Progenitor cell of endocrine pancreas (in vitro differentiated cells): ENCODE results near the gene RARA. TPM values are rescaled to one million over a fixed set of nuclear protein-coding genes. Genes with fewer than 3 reads are reported as not detected.
A peak's percentile ranks its signal among the peaks of the same experiment; 100 is the strongest.

Experiments
- DNase-seq: peaks from one replicate; pipeline ENCODE4 v3.0.0; 2021; ENCODE audit warnings: low spot score; ENCODE audit not compliant: unreplicated experiment
- H3K27ac Mint-ChIP-seq: 2 replicates; pipeline ENCODE4 v1.8.0; 2021; ENCODE audit warnings: mild to moderate bottlenecking, moderate library complexity, mixed read lengths
- H3K27me3 Mint-ChIP-seq: 2 replicates; pipeline ENCODE4 v1.8.0; 2021; ENCODE audit warnings: mixed read lengths
- H3K36me3 Mint-ChIP-seq: 2 replicates; pipeline ENCODE4 v1.8.0; 2022; ENCODE audit warnings: mixed read lengths; ENCODE audit not compliant: insufficient read depth
- H3K4me1 Mint-ChIP-seq: 2 replicates; pipeline ENCODE4 v1.8.0; 2021; ENCODE audit warnings: low read depth, mixed read lengths
- H3K4me3 Mint-ChIP-seq: 2 replicates; pipeline ENCODE4 v1.8.0; 2021; ENCODE audit warnings: low read depth, mild to moderate bottlenecking, moderate library complexity, mixed read lengths
- H3K9me3 Mint-ChIP-seq: 2 replicates; pipeline ENCODE4 v1.8.0; 2021; ENCODE audit warnings: low read depth, mixed read lengths
- CTCF ChIP-seq: fragments of 200-600 bp; sonication (generic); IDR thresholded peaks from one replicate; pipeline ENCODE4 v1.5.0; 2021; ENCODE audit warnings: antibody characterized with exemption, mild to moderate bottlenecking; ENCODE audit not compliant: unreplicated experiment
- total RNA-seq: library from RNA; stranded (reverse); gene quantifications from 2 replicates; pipeline ENCODE4 v1.2.1, GENCODE V29; 2021

Gene RARA
- total RNA-seq, 1 donor from 2014 or later, result 50.8 TPM

- no peaks in the 10 kb centered on the region for H3K27me3 Mint-ChIP-seq
- no peak for TF ChIP-seq CTCF
- H3K36me3 Mint-ChIP-seq, result peaks cover 11% of the 10 kb centered on the region
- no peak for DNase-seq
- H3K9me3 Mint-ChIP-seq, result no peaks in the 10 kb centered on the region
- H3K4me3 Mint-ChIP-seq, result no peak overlapping the region
- peaks cover 4% of the 10 kb centered on the region for H3K4me1 Mint-ChIP-seq
- no peak overlapping the region for H3K27ac Mint-ChIP-seq
Measured at GRCh38 chr17:40266882-40267281, 42.1 kb upstream of the RARA start.

- H3K4me3 Mint-ChIP-seq, result no peak overlapping the region
- H3K27ac Mint-ChIP-seq, result peak overlapping the region; percentile 80
- no peaks in the 10 kb centered on the region for H3K27me3 Mint-ChIP-seq
- peaks cover 10% of the 10 kb centered on the region for H3K36me3 Mint-ChIP-seq
- peaks cover 4% of the 10 kb centered on the region for H3K4me1 Mint-ChIP-seq
- H3K9me3 Mint-ChIP-seq, result no peaks in the 10 kb centered on the region
- no peak for TF ChIP-seq CTCF
- DNase-seq, result no peak
Measured at GRCh38 chr17:40268141-40268712, 40.8 kb upstream of the RARA start.

GRCh38 chr17:40278414-40278813 is 30.6 kb upstream of the RARA start:
- no peak for TF ChIP-seq CTCF
- Mint-ChIP-seq H3K36me3 (peaks cover 36% of the 10 kb centered on the region), H3K9me3 (no peaks in the 10 kb centered on the region), H3K4me3 (no peak overlapping the region), H3K4me1 (peaks cover 13% of the 10 kb centered on the region), H3K27me3 (no peaks in the 10 kb centered on the region), H3K27ac (no peak overlapping the region)
- DNase-seq, result no peak

- peaks cover 35% of the 10 kb centered on the region for H3K36me3 Mint-ChIP-seq
- H3K27ac Mint-ChIP-seq, result peak overlapping the region; percentile 74
- H3K9me3 Mint-ChIP-seq, result no peaks in the 10 kb centered on the region
- peaks cover 23% of the 10 kb centered on the region for H3K4me1 Mint-ChIP-seq
- no peak for DNase-seq
- no peaks in the 10 kb centered on the region for H3K27me3 Mint-ChIP-seq
- H3K4me3 Mint-ChIP-seq, result no peak overlapping the region
- TF ChIP-seq CTCF, result no peak
Measured at GRCh38 chr17:40279402-40279801, 29.6 kb upstream of the RARA start.

GRCh38 chr17:40281663-40282062 is 27.3 kb upstream of the RARA start:
- DNase-seq, result no peak
- no peak for TF ChIP-seq CTCF
- Mint-ChIP-seq H3K27ac (peak overlapping the region; percentile 85), H3K9me3 (no peaks in the 10 kb centered on the region), H3K27me3 (no peaks in the 10 kb centered on the region), H3K36me3 (peaks cover 26% of the 10 kb centered on the region), H3K4me3 (no peak overlapping the region), H3K4me1 (peaks cover 34% of the 10 kb centered on the region)
